OCI-LY1 (cell line): ENCODE results near the gene DIP2C.
"Not testable (repeated sequence)": the region's sequence is repeated elsewhere in the genome, so short reads cannot be mapped to it uniquely, and the experiment has no call there.

ENCODE experiments used
- H2AFZ ChIP-seq: fragments of 200-600 bp; sonication (generic), shearing (Covaris generic); 2 replicates; pipeline ENCODE4 v1.6.0; 2014; ENCODE audit warnings: antibody characterized with exemption, mild to moderate bottlenecking, low read length
- H3F3A ChIP-seq: fragments of 200-600 bp; sonication (generic), shearing (Covaris generic); 2 replicates; pipeline ENCODE4 v1.6.0; 2014; ENCODE audit warnings: mild to moderate bottlenecking, antibody characterized with exemption, low read length, moderate library complexity; ENCODE audit not compliant: insufficient read depth
- H3K27ac ChIP-seq: fragments of 200-600 bp; sonication (generic); 2 replicates; pipeline ENCODE4 v1.5.1; 2014; ENCODE audit warnings: low read length, mixed run types, mild to moderate bottlenecking, low read depth; ENCODE audit not compliant: poor library complexity, severe bottlenecking
- H3K27me3 ChIP-seq: fragments of 200-600 bp; sonication (generic); 2 replicates; pipeline ENCODE4 v1.6.0; 2014; ENCODE audit warnings: antibody characterized with exemption, mild to moderate bottlenecking, low read length, moderate library complexity; ENCODE audit not compliant: insufficient read depth
- H3K36me3 ChIP-seq: fragments of 200-600 bp; sonication (generic); 2 replicates; pipeline ENCODE4 v1.6.1; 2014; ENCODE audit warnings: mild to moderate bottlenecking, antibody characterized with exemption, low read length, moderate library complexity, mixed read lengths; ENCODE audit not compliant: insufficient read depth
- H3K4me1 ChIP-seq: fragments of 200-600 bp; sonication (generic); 2 replicates; pipeline ENCODE4 v1.5.1; 2014; ENCODE audit warnings: mild to moderate bottlenecking, low read length, moderate library complexity; ENCODE audit not compliant: insufficient read depth, severe bottlenecking
- H3K4me2 ChIP-seq: fragments of 200-600 bp; sonication (generic), shearing (Covaris generic); 2 replicates; pipeline ENCODE4 v1.6.1; 2014; ENCODE audit warnings: low read length
- H3K4me3 ChIP-seq: fragments of 200-600 bp; sonication (generic); 2 replicates; pipeline ENCODE4 v1.5.1; 2014; ENCODE audit warnings: low read length, low read depth, mild to moderate bottlenecking, mixed read lengths; ENCODE audit not compliant: poor library complexity, severe bottlenecking
- H3K79me2 ChIP-seq: fragments of 200-600 bp; shearing (Covaris generic); 2 replicates; pipeline ENCODE4 v1.6.1; 2016; ENCODE audit warnings: mixed run types, low read length, mixed read lengths; ENCODE audit not compliant: insufficient read depth
- H3K9ac ChIP-seq: fragments of 200-600 bp; sonication (generic), shearing (Covaris generic); 2 replicates; pipeline ENCODE4 v1.6.1; 2014; ENCODE audit warnings: mild to moderate bottlenecking, low read length, mixed read lengths
- H3K9me2 ChIP-seq: fragments of 200-600 bp; sonication (generic), shearing (Covaris generic); 2 replicates; pipeline ENCODE4 v1.6.1; 2014; ENCODE audit warnings: low read depth, mild to moderate bottlenecking, low read length, mixed read lengths
- H3K9me3 ChIP-seq: fragments of 200-600 bp; shearing (Covaris generic); 2 replicates; pipeline ENCODE4 v1.6.1; 2014; ENCODE audit warnings: low read length, mixed read lengths
- H4K20me1 ChIP-seq: fragments of 200-600 bp; sonication (generic), shearing (Covaris generic); 2 replicates; pipeline ENCODE4 v1.6.0; 2016; ENCODE audit warnings: mild to moderate bottlenecking, low read length; ENCODE audit not compliant: insufficient read depth
- EZH2 ChIP-seq: fragments of 200-600 bp; sonication (generic), shearing (Covaris generic); IDR thresholded peaks from 2 replicates; pipeline ENCODE4 v1.8.0; 2017; ENCODE audit warnings: borderline replicate concordance, mixed run types, mild to moderate bottlenecking, antibody characterized with exemption, low read length, moderate library complexity, mixed read lengths
- TF ChIP-seq, protein P1 (sequence below): fragments of 200-600 bp; sonication (generic), shearing (Covaris generic); IDR thresholded peaks from 2 replicates; pipeline ENCODE4 v1.5.1; 2017; ENCODE audit warnings: mild to moderate bottlenecking, antibody characterized with exemption, low read length, moderate library complexity, mixed read lengths

DIP2C gene

GRCh38 chr10:635088-635861 is 54.2 kb downstream of the DIP2C start:
- H3K9me3 ChIP-seq = 0 out of 2 replicates have a peak, but pooled peaks cover 4% of the 10 kb centered on the region
- H2AFZ ChIP-seq = no peak overlapping the region
- H3K27ac ChIP-seq = no peak overlapping the region
- no peaks in the 10 kb centered on the region for H3K79me2 ChIP-seq
- TF ChIP-seq, protein P1, sequence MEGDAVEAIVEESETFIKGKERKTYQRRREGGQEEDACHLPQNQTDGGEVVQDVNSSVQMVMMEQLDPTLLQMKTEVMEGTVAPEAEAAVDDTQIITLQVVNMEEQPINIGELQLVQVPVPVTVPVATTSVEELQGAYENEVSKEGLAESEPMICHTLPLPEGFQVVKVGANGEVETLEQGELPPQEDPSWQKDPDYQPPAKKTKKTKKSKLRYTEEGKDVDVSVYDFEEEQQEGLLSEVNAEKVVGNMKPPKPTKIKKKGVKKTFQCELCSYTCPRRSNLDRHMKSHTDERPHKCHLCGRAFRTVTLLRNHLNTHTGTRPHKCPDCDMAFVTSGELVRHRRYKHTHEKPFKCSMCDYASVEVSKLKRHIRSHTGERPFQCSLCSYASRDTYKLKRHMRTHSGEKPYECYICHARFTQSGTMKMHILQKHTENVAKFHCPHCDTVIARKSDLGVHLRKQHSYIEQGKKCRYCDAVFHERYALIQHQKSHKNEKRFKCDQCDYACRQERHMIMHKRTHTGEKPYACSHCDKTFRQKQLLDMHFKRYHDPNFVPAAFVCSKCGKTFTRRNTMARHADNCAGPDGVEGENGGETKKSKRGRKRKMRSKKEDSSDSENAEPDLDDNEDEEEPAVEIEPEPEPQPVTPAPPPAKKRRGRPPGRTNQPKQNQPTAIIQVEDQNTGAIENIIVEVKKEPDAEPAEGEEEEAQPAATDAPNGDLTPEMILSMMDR = no peak
- H4K20me1 ChIP-seq = no peaks in the 10 kb centered on the region
- H3K4me2 ChIP-seq = no peak overlapping the region
- H3K9ac ChIP-seq = no peak overlapping the region
- peaks cover 27% of the 10 kb centered on the region for H3K4me1 ChIP-seq
- peaks cover 10% of the 10 kb centered on the region; the same call in 1 of the 2 replicates for H3K36me3 ChIP-seq
- H3K9me2 ChIP-seq = no peaks in the 10 kb centered on the region
- H3K27me3 ChIP-seq = peaks cover 4% of the 10 kb centered on the region; the same call in 1 of the 2 replicates
- H3F3A ChIP-seq = no peaks in the 10 kb centered on the region
- no peak overlapping the region for H3K4me3 ChIP-seq

GRCh38 chr10:634256-634655 is 55.2 kb downstream of the DIP2C start:
- no peaks in the 10 kb centered on the region for H3K9me2 ChIP-seq
- H3K27ac ChIP-seq = no peak overlapping the region
- no peaks in the 10 kb centered on the region for H4K20me1 ChIP-seq
- no peaks in the 10 kb centered on the region for H3K79me2 ChIP-seq
- H3K27me3 ChIP-seq = peaks cover 4% of the 10 kb centered on the region; the same call in 1 of the 2 replicates
- peaks cover 37% of the 10 kb centered on the region for H3K4me1 ChIP-seq
- H3K36me3 ChIP-seq = peaks cover 16% of the 10 kb centered on the region; the same call in 1 of the 2 replicates
- H2AFZ ChIP-seq = no peak overlapping the region
- H3F3A ChIP-seq = no peaks in the 10 kb centered on the region
- H3K4me2 ChIP-seq = no peak overlapping the region
- TF ChIP-seq EZH2 = no peak
- TF ChIP-seq, protein P1 = no peak
- 0 out of 2 replicates have a peak, but pooled peaks cover 4% of the 10 kb centered on the region for H3K9me3 ChIP-seq
- no peak overlapping the region for H3K9ac ChIP-seq
- no peak overlapping the region for H3K4me3 ChIP-seq

- no peaks in the 10 kb centered on the region for H3K79me2 ChIP-seq
- H2AFZ ChIP-seq = no peak overlapping the region
- no peaks in the 10 kb centered on the region for H3F3A ChIP-seq
- no peak overlapping the region for H3K4me2 ChIP-seq
- H3K4me3 ChIP-seq = no peak overlapping the region
- no peak for TF ChIP-seq EZH2
- TF ChIP-seq, protein P1 = no peak
- H3K4me1 ChIP-seq = peaks cover 44% of the 10 kb centered on the region
- H3K27me3 ChIP-seq = peaks cover 4% of the 10 kb centered on the region; the same call in 1 of the 2 replicates
- H4K20me1 ChIP-seq = no peaks in the 10 kb centered on the region
- no peaks in the 10 kb centered on the region for H3K9me2 ChIP-seq
- H3K36me3 ChIP-seq = peaks cover 16% of the 10 kb centered on the region; the same call in 1 of the 2 replicates
- 0 out of 2 replicates have a peak, but pooled peaks cover 4% of the 10 kb centered on the region for H3K9me3 ChIP-seq
- H3K27ac ChIP-seq = no peak overlapping the region
- H3K9ac ChIP-seq = no peak overlapping the region
These were observed 55.9 kb downstream of the DIP2C start for GRCh38 chr10:633279-634245.

DNA sequence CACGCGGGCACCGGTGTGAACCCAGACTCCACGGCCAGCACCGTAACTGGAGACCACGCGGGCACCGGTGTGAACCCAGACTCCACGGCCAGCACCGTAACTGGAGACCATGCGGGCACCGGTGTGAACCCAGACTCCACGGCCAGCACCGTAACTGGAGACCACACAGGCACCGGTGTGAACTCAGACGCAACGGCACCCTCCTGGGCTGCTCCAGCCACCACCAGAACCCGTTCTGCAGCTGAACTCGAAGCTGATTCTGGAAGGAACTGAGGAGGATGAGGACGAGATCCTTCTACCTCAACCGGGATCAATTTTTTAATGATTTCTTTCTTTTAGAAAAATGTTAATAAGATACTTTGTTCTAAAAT is 56.7 kb downstream of the DIP2C start:
- not testable (repeated sequence) for H4K20me1 ChIP-seq, H3K4me2 ChIP-seq, H3K4me3 ChIP-seq, H3K27me3 ChIP-seq, H3K27ac ChIP-seq, H3K9ac ChIP-seq, H2AFZ ChIP-seq, H3K79me2 ChIP-seq, H3K9me2 ChIP-seq, H3F3A ChIP-seq, H3K9me3 ChIP-seq
- H3K36me3 ChIP-seq = peaks cover 16% of the 10 kb centered on the region; the same call in 1 of the 2 replicates
- H3K4me1 ChIP-seq = peaks cover 46% of the 10 kb centered on the region
